ENCODE data around the gene TRPC4.

Gene TRPC4

GRCh38 chr13:37878496-37878895 is 8.9 kb upstream of the TRPC4 start:
- H3K27ac ChIP-seq (replicated peaks): no peak overlapping the region
- no peak overlapping the region for H3K4me3 ChIP-seq (replicated peaks; ENCODE audit: insufficient read depth, low read length)
- TF ChIP-seq POLR2AphosphoS5 (IDR thresholded peaks at IDR 0.05; ENCODE audit: low read depth): no peak
- TF ChIP-seq GABPA (IDR thresholded peaks at IDR 0.05; ENCODE audit: low read depth): no peak
- no peak for TF ChIP-seq SPI1 (IDR thresholded peaks at IDR 0.05; ENCODE audit: borderline replicate concordance, low read depth)
- TF ChIP-seq CTCF (IDR thresholded peaks at IDR 0.05; ENCODE audit: insufficient read depth, low read length): no peak
- TF ChIP-seq REST (IDR thresholded peaks at IDR 0.05; ENCODE audit: insufficient replicate concordance, low read depth): no peak
- H3K27me3 ChIP-seq (ENCODE audit: insufficient read depth, poor library complexity, severe bottlenecking): no peaks in the 10 kb centered on the region
- no peak for DNase-seq (ENCODE audit: low read depth in 1 of 2, low spot score in 1 of 2)

- H3K27ac ChIP-seq (replicated peaks): no peak overlapping the region
- H3K4me3 ChIP-seq (replicated peaks; ENCODE audit: insufficient read depth, low read length): no peak overlapping the region
- DNase-seq (ENCODE audit: low read depth in 1 of 2, low spot score in 1 of 2): no peak
- TF ChIP-seq GABPA (IDR thresholded peaks at IDR 0.05; ENCODE audit: low read depth) (no peak), POLR2AphosphoS5 (IDR thresholded peaks at IDR 0.05; ENCODE audit: low read depth) (no peak), REST (IDR thresholded peaks at IDR 0.05; ENCODE audit: insufficient replicate concordance, low read depth) (no peak), CTCF (IDR thresholded peaks at IDR 0.05; ENCODE audit: insufficient read depth, low read length) (no peak), SPI1 (IDR thresholded peaks at IDR 0.05; ENCODE audit: borderline replicate concordance, low read depth) (no peak)
- peaks cover 27% of the 10 kb centered on the region for H3K27me3 ChIP-seq (ENCODE audit: insufficient read depth, poor library complexity, severe bottlenecking)
Observed at GRCh38 chr13:37870895-37871550, 1.5 kb upstream of the TRPC4 start.

GRCh38 chr13:37870489-37870845 is 895 bp upstream of the TRPC4 start:
- TF ChIP-seq REST (IDR thresholded peaks at IDR 0.05; ENCODE audit: insufficient replicate concordance, low read depth) (no peak), CTCF (IDR thresholded peaks at IDR 0.05; ENCODE audit: insufficient read depth, low read length) (no peak), POLR2AphosphoS5 (IDR thresholded peaks at IDR 0.05; ENCODE audit: low read depth) (no peak), SPI1 (IDR thresholded peaks at IDR 0.05; ENCODE audit: borderline replicate concordance, low read depth) (no peak), GABPA (IDR thresholded peaks at IDR 0.05; ENCODE audit: low read depth) (no peak)
- Histone ChIP-seq H3K4me3 (replicated peaks; ENCODE audit: insufficient read depth, low read length) (no peak overlapping the region), H3K27me3 (ENCODE audit: insufficient read depth, poor library complexity, severe bottlenecking) (peaks cover 27% of the 10 kb centered on the region), H3K27ac (replicated peaks) (no peak overlapping the region)
- no peak for DNase-seq (ENCODE audit: low read depth in 1 of 2, low spot score in 1 of 2)
